ENCODE data around the gene ZC3HAV1. TPM values are rescaled to one million over a fixed set of nuclear protein-coding genes. Genes with fewer than 3 reads are reported as not detected.

Gene ZC3HAV1
- total and polyA plus RNA-seq, 10 of the 15 experiments (the other 5 are each of a cell fraction or from before 2014, with no cell fraction given), result 18.5 to 55.3 (median 44.7) TPM

- ChIA-PET RAD21 (ENCODE audit: unreplicated experiment) (interaction anchor here (1.4 kb wide), 1 partner anchor 125 kb away, joined by 3 read pairs; no protein-coding TSS in a partner anchor), SMC1A (ENCODE audit: uncharacterized antibody, unreplicated experiment) (no interaction called here), CTCF (interaction anchor here (1.1 kb wide), 1 partner anchor 9 kb away, joined by 6 read pairs; no protein-coding TSS in a partner anchor), POLR2A (no interaction called here)
- no peak overlapping the region for H3K27ac ChIP-seq (ENCODE audit: control insufficient read depth, insufficient read depth)
- in situ Hi-C loops (cut with MboI), result no loop called here
- no peaks in the 10 kb centered on the region for H4K20me1 ChIP-seq (ENCODE audit: control insufficient read depth, insufficient read depth)
- H3K79me2 ChIP-seq (ENCODE audit: control insufficient read depth, insufficient read depth, low read length), result no peaks in the 10 kb centered on the region
- WGBS (ENCODE audit: insufficient coverage, insufficient replicate concordance, low lambda C conversion rate, missing lambda C conversion rate), result 52% methylated on average over 3 of the region's 3 CpGs
- intact Hi-C loops (cut with micrococcal nuclease; ENCODE audit: unreplicated experiment), result no loop called here
- FAIRE-seq (no peak), DNase-seq (ENCODE audit: low read depth, low spot score) (no peak), ATAC-seq (no peak)
- no peak overlapping the region for H3K9ac ChIP-seq (ENCODE audit: control insufficient read depth, insufficient read depth, low read length)
- H3K4me1 ChIP-seq (ENCODE audit: control insufficient read depth, insufficient read depth, low read length), result no peaks in the 10 kb centered on the region
- H2AFZ ChIP-seq (ENCODE audit: control insufficient read depth, low read depth, low read length), result no peak overlapping the region
- H3K27me3 ChIP-seq (replicated peaks in 1 of 2; ENCODE audit: control insufficient read depth in 2 of 2, insufficient read depth in 2 of 2, low read length in 1 of 2), result no peaks in the 10 kb centered on the region
- H3K4me3 ChIP-seq, result no peak overlapping the region
- H3K36me3 ChIP-seq (ENCODE audit: control insufficient read depth in 2 of 2, insufficient read depth in 2 of 2, low read length in 1 of 2), result no peaks in the 10 kb centered on the region
- H3K9me3 ChIP-seq (replicated peaks; ENCODE audit: control insufficient read depth, insufficient read depth, low read length), result no peaks in the 10 kb centered on the region; the same call in 2 of the 3 replicates
- H3K4me2 ChIP-seq (ENCODE audit: control insufficient read depth, insufficient read depth), result no peak overlapping the region
- no TSS peak for BruUV-seq (replicated peaks)
- TF ChIP-seq RCOR1 (conservative IDR thresholded peaks at IDR 0.05; ENCODE audit: low read depth, low read length), result no peak
These were observed 98.1 kb downstream of the ZC3HAV1 start for GRCh38 chr7:139011373-139011772.

GRCh38 chr7:139004321-139005090 lies 105.0 kb downstream of the ZC3HAV1 start:
- Histone ChIP-seq H3K4me1 (ENCODE audit: control insufficient read depth, insufficient read depth, low read length) (no peaks in the 10 kb centered on the region), H3K4me2 (ENCODE audit: control insufficient read depth, insufficient read depth) (no peak overlapping the region), H3K9me3 (replicated peaks; ENCODE audit: control insufficient read depth, insufficient read depth, low read length) (no peaks in the 10 kb centered on the region), H3K79me2 (ENCODE audit: control insufficient read depth, insufficient read depth, low read length) (no peaks in the 10 kb centered on the region), H3K27ac (ENCODE audit: control insufficient read depth, insufficient read depth) (no peak overlapping the region), H3K27me3 (replicated peaks in 1 of 2; ENCODE audit: control insufficient read depth in 2 of 2, insufficient read depth in 2 of 2, low read length in 1 of 2) (no peaks in the 10 kb centered on the region; a peak in 1 of 4 replicates), H3K4me3 (no peak overlapping the region), H3K9ac (ENCODE audit: control insufficient read depth, insufficient read depth, low read length) (no peak overlapping the region), H4K20me1 (ENCODE audit: control insufficient read depth, insufficient read depth) (no peaks in the 10 kb centered on the region), H2AFZ (ENCODE audit: control insufficient read depth, low read depth, low read length) (no peak overlapping the region), H3K36me3 (ENCODE audit: control insufficient read depth in 2 of 2, insufficient read depth in 2 of 2, low read length in 1 of 2) (no peaks in the 10 kb centered on the region)
- POLR2A ChIA-PET, result no interaction called here
- RAD21 ChIA-PET (ENCODE audit: unreplicated experiment), result no interaction called here
- no peak for FAIRE-seq
- no peak for ATAC-seq
- CTCF ChIA-PET, result interaction anchor here (0.7 kb wide), 1 partner anchor 12 kb away, joined by 3 read pairs; no protein-coding TSS in a partner anchor
- in situ Hi-C loops (cut with MboI), result no loop called here
- BruUV-seq (replicated peaks), result no TSS peak
- intact Hi-C loops (cut with micrococcal nuclease; ENCODE audit: unreplicated experiment), result no loop called here
- no peak for DNase-seq (ENCODE audit: low read depth, low spot score)
- SMC1A ChIA-PET (ENCODE audit: uncharacterized antibody, unreplicated experiment), result interaction anchor here (0.9 to 1.2 kb wide), 2 partner anchors 12 to 118 kb away, joined by 3 read pairs; no protein-coding TSS in a partner anchor
- TF ChIP-seq ATF7 (IDR thresholded peaks at IDR 0.05; ENCODE audit: low read depth) (no peak), BCLAF1 (IDR thresholded peaks at IDR 0.05) (no peak), E2F8 (IDR thresholded peaks at IDR 0.05; ENCODE audit: low read depth, partially characterized antibody) (no peak), HDAC2 (IDR thresholded peaks at IDR 0.05) (no peak), NBN (IDR thresholded peaks at IDR 0.05) (no peak), CHD1 (IDR thresholded peaks at IDR 0.05; ENCODE audit: low read depth, low read length) (no peak), NFIC (IDR thresholded peaks at IDR 0.05; ENCODE audit: low read depth, low read length) (no peak), BMI1 (IDR thresholded peaks at IDR 0.05; ENCODE audit: borderline replicate concordance) (no peak), POU2F2 (IDR thresholded peaks at IDR 0.05; ENCODE audit: borderline replicate concordance, low read depth, low read length) (no peak), ZNF384 (IDR thresholded peaks at IDR 0.05; ENCODE audit: borderline replicate concordance, low read depth, low read length) (no peak), MYB (IDR thresholded peaks at IDR 0.05; ENCODE audit: borderline replicate concordance, low read depth, low read length) (no peak), SMAD5 (IDR thresholded peaks at IDR 0.05; ENCODE audit: low read depth) (no peak)

Measured in GM12878 (cell line).